Caco-2 (cell line): Measurements from ENCODE around the gene PARK7. TPM values are rescaled to one million over a fixed set of nuclear protein-coding genes. Genes with fewer than 3 reads are reported as not detected.

ENCODE experiments used
- BruUV-seq: library from RNA; stranded (reverse); fragments of 400-500 nt; replicated peaks from 2 replicates; lab custom pipeline; 2021; lab: Mats Ljungman, UMichigan
- CTCF ChIA-PET: fragments of 300-600 bp; sonication (Branson Sonifier 250); formaldehyde crosslinking; loops from one replicate; lab custom pipeline; 2022; ENCODE audit warnings: antibody characterized with exemption; lab: Charles Lee
- POLR2A ChIA-PET: fragments of 300-600 bp; sonication (Branson Sonifier 250); formaldehyde crosslinking; loops from one replicate; lab custom pipeline; 2022; ENCODE audit warnings: antibody characterized with exemption; lab: Charles Lee
- DNase-seq, 2 experiments: peaks; one replicate each; pipeline versions ENCODE4 v3.0.0 to v3.0.0-alpha.2; 2020 to 2022
- H3K27me3 ChIP-seq: replicated peaks from 2 replicates; pipeline ENCODE4 v1.6.0; 2011; ENCODE audit warnings: low read length; ENCODE audit not compliant: control insufficient read depth, insufficient read depth
- H3K36me3 ChIP-seq: 2 replicates; pipeline ENCODE4 v1.5.1; 2011; ENCODE audit warnings: low read length; ENCODE audit not compliant: control insufficient read depth, insufficient read depth
- H3K4me1 ChIP-seq: fragments of 250-450 bp; sonication (Bioruptor Pico); 2 replicates; pipeline ENCODE4 v1.5.1; 2020; ENCODE audit warnings: mild to moderate bottlenecking
- H3K4me3 ChIP-seq: 2 replicates; pipeline ENCODE4 v1.5.1; 2011; ENCODE audit warnings: low read depth, mild to moderate bottlenecking, control low read depth, low read length
- H3K9me3 ChIP-seq: fragments of 250-450 bp; sonication (Bioruptor Pico); 2 replicates; pipeline ENCODE4 v1.5.1; 2020; ENCODE audit warnings: mild to moderate bottlenecking, moderate library complexity
- H3K27ac Mint-ChIP-seq: one replicate; pipeline ENCODE4 v1.8.0; 2022; ENCODE audit warnings: mixed read lengths; ENCODE audit not compliant: unreplicated experiment
- H3K27me3 Mint-ChIP-seq: one replicate; pipeline ENCODE4 v1.8.0; 2022; ENCODE audit warnings: mixed read lengths; ENCODE audit not compliant: insufficient read depth, unreplicated experiment
- H3K36me3 Mint-ChIP-seq: one replicate; pipeline ENCODE4 v1.8.0; 2022; ENCODE audit warnings: mild to moderate bottlenecking, mixed read lengths; ENCODE audit not compliant: insufficient read depth, unreplicated experiment
- H3K4me1 Mint-ChIP-seq: one replicate; pipeline ENCODE4 v1.8.0; 2022; ENCODE audit warnings: low read depth, mixed read lengths; ENCODE audit not compliant: unreplicated experiment
- H3K4me3 Mint-ChIP-seq: one replicate; pipeline ENCODE4 v1.8.0; 2022; ENCODE audit warnings: mild to moderate bottlenecking, moderate library complexity, mixed read lengths; ENCODE audit not compliant: unreplicated experiment
- H3K9me3 Mint-ChIP-seq: one replicate; pipeline ENCODE4 v1.8.0; 2022; ENCODE audit warnings: mixed read lengths; ENCODE audit not compliant: unreplicated experiment
- CTCF ChIP-seq, 2 experiments: fragments of 200-600 bp in 1 of 2; IDR thresholded peaks; 1 replicate in 1 of 2; 2 replicates in 1 of 2; pipeline versions ENCODE4 v1.5.1 to v1.8.0; 2011 to 2022; ENCODE audit warnings: antibody characterized with exemption in 1 of 2, control low read depth in 1 of 2, inconsistent platforms in 1 of 2, low read depth in 1 of 2, low read length in 1 of 2, mild to moderate bottlenecking in 1 of 2, moderate library complexity in 1 of 2; ENCODE audit not compliant: insufficient read depth in 1 of 2, severe bottlenecking in 1 of 2, unreplicated experiment in 1 of 2
- intact Hi-C: fragments of 100-400 bp; cut with micrococcal nuclease; formaldehyde crosslinking; loops from one replicate; pipeline ENCODE4 v1.10.0; 2022; ENCODE audit not compliant: unreplicated experiment
- total RNA-seq: library from RNA; stranded (reverse); gene quantifications from 2 replicates; pipeline ENCODE4 v1.2.3, GENCODE V29; 2022

Gene PARK7
- total RNA-seq, 1 experiment from 2014 or later: 293 TPM

- Mint-ChIP-seq H3K4me3 (peak overlapping the region; percentile 85), H3K27ac (peak overlapping the region; percentile 89), H3K27me3 (no peaks in the 10 kb centered on the region), H3K36me3 (no peaks in the 10 kb centered on the region), H3K4me1 (no peaks in the 10 kb centered on the region), H3K9me3 (no peaks in the 10 kb centered on the region)
- Histone ChIP-seq H3K27me3 (no peaks in the 10 kb centered on the region), H3K36me3 (no peaks in the 10 kb centered on the region), H3K9me3 (no peaks in the 10 kb centered on the region), H3K4me3 (peak overlapping the region; percentile 68), H3K4me1 (no peaks in the 10 kb centered on the region)
- intact Hi-C loops: no loop called here
- ChIA-PET POLR2A (no interaction called here), CTCF (no interaction called here)
- peak; percentile 93 to 96 for DNase-seq
- TF ChIP-seq CTCF (IDR thresholded peaks at IDR 0.05; ENCODE audit: insufficient read depth in 1 of 2, low read depth in 1 of 2, low read length in 1 of 2, severe bottlenecking in 1 of 2, unreplicated experiment in 1 of 2): no peak
- no TSS peak for BruUV-seq
Measured at GRCh38 chr1:7953850-7954609, 7.5 kb upstream of the PARK7 start.

GRCh38 chr1:7954683-7955082, 6.8 kb upstream of the PARK7 start:
- BruUV-seq: TSS peak; percentile 95
- Mint-ChIP-seq H3K9me3 (no peaks in the 10 kb centered on the region), H3K4me3 (peak overlapping the region; percentile 85), H3K36me3 (no peaks in the 10 kb centered on the region), H3K4me1 (no peaks in the 10 kb centered on the region), H3K27me3 (no peaks in the 10 kb centered on the region), H3K27ac (peak overlapping the region; percentile 89)
- no peaks in the 10 kb centered on the region for H3K4me1 ChIP-seq
- peak overlapping the region; percentile 68 for H3K4me3 ChIP-seq
- ChIA-PET POLR2A (no interaction called here), CTCF (no interaction called here)
- no peaks in the 10 kb centered on the region for H3K27me3 ChIP-seq
- no peaks in the 10 kb centered on the region for H3K9me3 ChIP-seq
- no peak for TF ChIP-seq CTCF (IDR thresholded peaks at IDR 0.05; ENCODE audit: insufficient read depth in 1 of 2, low read depth in 1 of 2, low read length in 1 of 2, severe bottlenecking in 1 of 2, unreplicated experiment in 1 of 2)
- no peaks in the 10 kb centered on the region for H3K36me3 ChIP-seq
- no peak for DNase-seq
- intact Hi-C loops: no loop called here

- no peaks in the 10 kb centered on the region for H3K9me3 Mint-ChIP-seq
Measured at GRCh38 chr1:7956218-7957032, 5.1 kb upstream of the PARK7 start.

More at GRCh38 chr1:7956218-7957032, 5.1 kb upstream of the PARK7 start:
- BruUV-seq: no TSS peak
- no peaks in the 10 kb centered on the region for H3K27me3 Mint-ChIP-seq
- H3K27me3 ChIP-seq: no peaks in the 10 kb centered on the region
- no peak overlapping the region for H3K4me3 ChIP-seq
- no peak for TF ChIP-seq CTCF (IDR thresholded peaks at IDR 0.05; ENCODE audit: insufficient read depth in 1 of 2, low read depth in 1 of 2, low read length in 1 of 2, severe bottlenecking in 1 of 2, unreplicated experiment in 1 of 2)
- peaks cover 6% of the 10 kb centered on the region for H3K36me3 Mint-ChIP-seq
- no peak overlapping the region for H3K27ac Mint-ChIP-seq
- DNase-seq: no peak
- no peak overlapping the region for H3K4me3 Mint-ChIP-seq
- intact Hi-C loops: no loop called here
- no peaks in the 10 kb centered on the region for H3K36me3 ChIP-seq
- H3K4me1 Mint-ChIP-seq: no peaks in the 10 kb centered on the region
- ChIA-PET POLR2A (no interaction called here), CTCF (no interaction called here)
- H3K4me1 ChIP-seq: no peaks in the 10 kb centered on the region
- no peaks in the 10 kb centered on the region for H3K9me3 ChIP-seq
